HG02759 (cell line): Measurements from ENCODE around the gene RGS17.

ENCODE experiments used
- ATAC-seq: cut with Tn5 transposase; IDR thresholded peaks from one replicate; pipeline ENCODE4 v1.9.1; 2021; ENCODE audit warnings: mild to moderate bottlenecking, moderate library complexity; ENCODE audit not compliant: unreplicated experiment

Gene RGS17

GRCh38 chr6:152957796-152958195 lies 173.3 kb downstream of the RGS17 start:
- ATAC-seq: no peak
